HG03139 (cell line): ENCODE data around the gene NDUFB11.
"Not testable (repeated sequence)": the region's sequence is repeated elsewhere in the genome, so short reads cannot be mapped to it uniquely, and the experiment has no call there.

Experiments used
- ATAC-seq: cut with Tn5 transposase; IDR thresholded peaks from one replicate; pipeline ENCODE4 v1.9.1; 2021; ENCODE audit not compliant: unreplicated experiment

The NDUFB11 gene

DNA sequence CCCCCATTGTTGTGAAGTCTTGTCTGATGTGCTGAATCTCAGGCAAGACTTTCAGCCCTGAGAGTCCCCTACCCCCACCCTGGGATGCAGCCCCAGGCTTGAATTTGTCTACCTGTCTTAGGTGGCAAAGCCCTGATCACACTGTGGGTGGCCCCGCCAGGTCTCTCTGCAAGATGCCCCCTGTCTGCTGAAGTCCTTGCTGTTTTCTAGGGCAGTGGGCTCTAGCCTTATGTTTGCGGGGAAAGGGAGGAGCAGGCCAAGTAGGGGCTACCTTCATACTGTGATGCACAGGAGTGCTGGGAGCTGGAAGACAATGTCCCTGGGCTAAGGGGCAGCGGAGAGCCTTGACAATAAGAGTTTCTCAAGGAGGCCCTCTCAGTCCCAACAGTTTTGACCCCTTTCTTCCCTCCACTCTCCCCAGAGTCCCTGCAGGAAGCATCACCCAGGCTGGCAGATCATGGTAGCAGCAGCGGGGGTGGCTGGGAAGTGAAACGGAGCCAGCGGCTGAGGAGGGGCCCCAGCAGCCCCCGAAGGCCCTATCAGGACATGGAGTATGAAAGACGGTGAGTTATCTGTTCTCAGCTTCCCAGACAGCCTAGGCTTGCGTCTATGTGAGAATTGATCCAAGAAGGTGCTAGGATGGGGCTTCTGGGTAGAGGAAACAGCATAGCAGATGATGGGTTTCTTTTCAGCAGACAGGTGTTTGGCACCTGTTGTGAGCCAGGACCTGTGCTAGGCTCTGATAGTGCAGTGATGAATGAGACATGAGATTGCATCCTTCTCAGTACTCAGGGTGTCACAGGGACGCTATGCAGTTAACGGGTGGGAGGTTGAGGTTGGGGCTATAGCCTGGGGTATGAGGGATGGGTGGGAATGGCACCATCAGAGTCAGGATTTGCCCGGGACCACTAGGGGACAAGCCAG is 2.7 kb upstream of the NDUFB11 start:
- no peak for ATAC-seq

DNA sequence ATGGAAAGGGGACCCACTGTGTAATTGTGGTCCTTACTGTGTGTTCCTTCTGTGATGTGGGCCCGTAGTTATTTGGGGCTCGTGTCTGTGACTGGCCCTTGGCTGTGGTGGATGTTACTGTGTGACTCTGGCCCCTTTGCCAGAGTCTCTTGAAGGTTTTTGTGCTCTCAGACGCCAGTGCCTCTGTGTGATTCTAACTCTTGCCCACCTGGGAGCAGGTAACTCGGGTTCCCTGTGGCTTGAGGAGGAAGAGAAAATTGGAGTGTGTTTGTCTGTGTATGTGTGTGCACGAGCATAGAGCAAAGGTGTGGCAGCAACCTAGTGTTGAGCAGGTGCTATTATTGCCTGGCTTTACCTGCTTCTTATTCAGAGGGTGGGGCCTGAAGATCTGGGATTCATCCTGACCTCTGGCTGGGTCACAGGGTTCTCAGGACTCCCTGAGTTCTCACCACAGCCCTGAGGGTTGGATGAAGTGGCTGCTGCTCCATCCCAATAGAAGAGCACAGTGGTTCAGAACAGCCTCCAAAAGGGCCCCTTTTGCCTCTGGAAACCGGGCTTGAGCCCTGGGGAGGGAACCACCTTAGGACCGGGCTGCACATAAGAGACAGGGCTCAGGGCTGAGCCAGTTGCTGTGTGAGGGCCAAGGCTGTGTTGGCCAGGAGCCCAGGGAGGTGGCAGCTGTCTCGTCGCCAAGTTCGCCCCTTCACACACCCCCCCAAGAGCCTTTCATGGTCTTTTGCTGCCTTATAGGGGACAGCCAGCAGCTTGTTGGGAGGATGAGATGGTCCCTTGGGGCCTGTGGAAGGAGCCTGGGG is 1.8 kb upstream of the NDUFB11 start:
- ATAC-seq, result no peak

DNA sequence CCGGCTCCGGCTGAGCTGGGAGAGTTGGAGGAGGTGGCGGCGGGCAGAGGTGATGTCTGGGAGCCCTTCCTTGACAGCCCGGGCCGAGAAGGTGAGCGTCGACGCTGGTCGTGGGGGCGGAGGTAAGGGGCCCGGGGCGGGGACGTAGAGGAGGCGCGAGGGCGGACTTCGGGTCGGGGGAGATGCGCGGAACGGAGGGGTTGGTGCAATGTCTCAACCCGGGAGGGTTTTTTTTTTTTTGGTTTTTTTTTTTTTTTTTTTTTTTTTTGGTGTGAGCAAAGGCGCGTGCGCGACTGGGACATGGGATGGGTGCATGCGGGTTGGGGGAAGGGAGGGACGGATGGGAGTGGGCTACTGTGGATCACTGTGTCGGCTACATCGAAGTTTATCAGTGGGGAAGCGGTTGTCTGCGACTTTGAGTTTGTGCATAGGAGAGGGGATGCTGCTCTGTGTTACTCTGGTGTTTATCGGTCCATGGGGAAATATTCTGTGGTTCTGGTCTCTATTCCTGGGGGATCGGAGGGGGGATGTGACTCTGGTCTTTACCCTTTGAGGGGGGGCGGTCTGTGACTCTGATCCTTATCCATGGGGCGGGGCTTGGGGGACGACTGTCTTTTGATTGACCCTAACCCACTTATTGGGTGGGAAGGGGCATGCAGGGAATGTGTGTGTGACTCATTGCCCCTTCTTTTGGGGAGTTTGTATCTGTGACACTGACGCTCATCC is 1.1 kb upstream of the NDUFB11 start:
- ATAC-seq, result peak; percentile 12

- peak; percentile 18 for ATAC-seq
Measured at GRCh38 chrX:47143894-47144625, 442 bp downstream of the NDUFB11 start.

GRCh38 chrX:47138171-47138570 is 6.3 kb downstream of the NDUFB11 start:
- no peak for ATAC-seq

GRCh38 chrX:47135650-47136049 is 8.9 kb downstream of the NDUFB11 start:
- ATAC-seq, result not testable (repeated sequence)

DNA sequence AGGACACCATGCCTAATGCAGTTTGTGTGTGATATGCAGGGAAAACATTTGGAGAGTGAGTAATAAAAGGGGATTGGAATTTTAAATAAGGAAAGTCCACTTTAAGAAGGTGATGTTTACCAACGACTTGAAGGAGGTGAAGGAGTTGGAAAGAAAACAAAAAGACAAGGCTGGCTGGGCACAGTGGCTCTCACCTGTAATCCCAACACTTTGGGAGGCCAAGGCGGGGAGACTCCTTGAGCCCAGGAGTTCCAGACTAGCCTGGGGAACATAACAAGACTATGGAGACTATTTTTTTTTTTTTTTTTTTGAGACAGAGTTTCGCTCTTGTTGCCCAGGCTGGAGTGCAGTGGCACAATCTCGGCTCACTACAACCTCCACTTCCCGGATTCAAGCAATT is 11.0 kb downstream of the NDUFB11 start:
- no peak for ATAC-seq

- ATAC-seq, result no peak
Measured at GRCh38 chrX:47129899-47130358, 14.6 kb downstream of the NDUFB11 start.

DNA sequence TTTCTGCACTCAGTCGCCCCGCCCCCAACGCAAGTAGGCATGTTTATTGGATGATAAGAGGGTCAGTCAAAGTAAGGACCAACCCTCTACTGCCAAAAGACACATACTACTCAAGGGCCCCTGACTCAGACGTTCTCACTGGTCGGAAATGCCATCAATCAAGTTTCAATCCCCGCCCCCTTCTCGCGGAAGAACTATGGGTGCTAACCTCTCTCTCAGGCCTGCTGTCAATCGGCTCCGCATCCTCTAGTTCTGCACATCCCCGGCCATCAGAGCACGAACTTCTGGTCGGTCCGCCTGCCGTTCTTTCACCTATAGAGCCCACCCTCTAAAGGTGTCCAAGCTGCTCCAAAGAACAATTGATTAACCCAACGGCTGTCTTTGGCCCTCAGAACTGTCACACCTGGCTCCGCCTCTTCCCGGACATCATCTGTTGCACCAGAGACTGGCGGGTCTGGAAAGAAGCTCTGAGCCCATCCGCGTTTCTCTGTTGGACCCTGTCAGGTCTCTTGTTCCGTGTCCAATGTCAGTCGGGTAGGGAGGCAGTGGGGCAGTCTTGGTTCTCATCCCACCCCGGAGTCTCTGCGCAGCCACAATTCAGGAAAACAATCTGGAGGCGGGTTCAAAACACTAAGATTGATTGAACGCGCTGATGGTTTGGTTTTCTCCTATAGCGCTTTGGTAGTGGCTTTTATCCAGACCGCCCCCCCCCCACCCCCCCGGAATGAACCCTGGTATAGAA is 15.2 kb downstream of the NDUFB11 start:
- ATAC-seq, result peak; percentile 96

GRCh38 chrX:47124466-47124865 is 20.0 kb downstream of the NDUFB11 start:
- not testable (repeated sequence) for ATAC-seq

DNA sequence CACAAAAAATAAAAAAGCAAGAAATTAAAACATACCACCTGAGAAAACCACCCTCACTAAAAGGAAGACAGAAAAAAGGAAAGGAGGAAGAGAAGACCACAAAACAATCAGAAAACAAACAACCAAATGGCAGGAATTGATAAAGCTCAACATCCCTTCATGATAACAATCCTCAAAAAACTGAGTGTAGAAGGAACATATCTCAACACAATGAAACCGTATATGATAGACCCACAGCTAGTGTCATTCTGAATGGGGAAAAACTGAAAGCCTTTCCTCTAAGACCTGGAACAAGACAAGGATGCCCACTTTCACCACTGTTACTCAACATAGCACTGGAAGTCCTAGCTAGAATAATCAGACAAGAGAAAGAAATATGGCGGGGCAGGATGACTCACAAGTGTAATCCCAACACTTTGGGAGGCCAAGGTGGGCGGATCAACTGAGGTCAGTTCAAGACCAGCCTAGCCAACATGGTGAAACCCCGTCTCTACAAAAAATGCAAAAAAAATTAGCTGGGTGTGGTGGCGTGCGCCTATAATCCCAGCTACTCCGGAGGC is 27.9 kb downstream of the NDUFB11 start:
- not testable (repeated sequence) for ATAC-seq

DNA sequence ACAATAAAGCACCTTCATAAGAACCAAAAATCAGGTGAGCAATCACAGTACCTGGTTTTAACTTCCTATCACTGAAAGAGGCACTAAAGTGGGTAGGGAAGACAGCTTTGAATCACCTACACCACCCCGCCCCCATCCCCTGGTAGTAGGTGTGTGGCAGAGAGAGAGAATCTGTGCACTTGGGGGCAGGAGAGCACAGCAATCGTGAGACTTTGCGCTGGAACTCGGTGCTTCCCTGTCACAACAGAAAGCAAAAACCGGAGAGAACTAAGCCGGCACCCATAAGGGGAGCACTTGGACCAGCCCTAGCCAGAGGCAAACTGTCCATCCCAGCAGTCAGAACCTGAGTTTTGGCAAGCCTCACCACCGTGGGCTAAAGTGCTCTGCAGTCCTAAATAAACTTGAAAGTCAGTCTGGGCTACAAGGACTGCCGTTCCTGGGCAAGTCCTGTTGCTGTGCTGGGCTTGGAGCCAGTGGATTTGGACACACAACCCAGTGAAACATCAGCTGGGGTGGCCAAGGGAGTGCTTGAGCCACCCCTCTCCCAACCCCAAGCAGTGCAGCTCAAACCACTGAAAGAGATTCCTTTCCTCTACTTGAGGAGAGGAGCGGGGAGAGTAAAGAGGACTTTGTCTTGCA is 32.1 kb downstream of the NDUFB11 start:
- no peak for ATAC-seq

DNA sequence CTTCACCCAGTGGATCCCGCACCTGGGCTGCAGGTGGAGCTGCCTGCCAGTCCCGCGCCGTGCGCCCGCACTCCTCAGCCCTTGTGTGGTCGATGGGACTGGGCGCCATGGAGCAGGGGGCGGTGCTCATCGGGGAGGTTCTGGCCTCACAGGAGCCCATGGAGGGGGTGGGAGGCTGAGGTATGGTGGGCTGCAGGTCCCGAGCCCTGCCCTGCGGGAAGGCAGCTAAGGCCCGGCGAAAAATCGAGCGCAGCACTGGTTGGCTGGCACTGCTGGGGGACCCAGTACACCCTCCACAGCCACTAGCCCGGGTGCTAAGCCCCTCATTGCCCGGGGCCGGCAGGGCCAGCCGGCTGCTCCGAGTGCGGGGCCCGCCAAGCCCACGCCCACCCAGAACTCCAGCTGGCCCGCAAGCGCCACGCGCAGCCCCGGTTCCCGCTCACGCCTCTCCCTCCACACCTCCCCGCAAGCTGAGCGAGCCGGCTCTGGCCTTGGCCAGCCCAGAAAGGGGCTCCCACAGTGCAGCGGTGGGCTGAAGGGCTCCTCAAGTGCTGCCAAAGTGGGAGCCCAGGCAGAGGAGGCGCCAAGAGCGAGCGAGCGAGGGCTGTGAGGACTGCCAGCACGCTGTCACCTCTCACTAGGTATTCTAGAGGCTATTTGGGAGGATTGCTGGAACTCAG is 33.4 kb downstream of the NDUFB11 start:
- ATAC-seq, result not testable (repeated sequence)

- ATAC-seq, result no peak
Measured at GRCh38 chrX:47101206-47101605, 43.3 kb downstream of the NDUFB11 start.

DNA sequence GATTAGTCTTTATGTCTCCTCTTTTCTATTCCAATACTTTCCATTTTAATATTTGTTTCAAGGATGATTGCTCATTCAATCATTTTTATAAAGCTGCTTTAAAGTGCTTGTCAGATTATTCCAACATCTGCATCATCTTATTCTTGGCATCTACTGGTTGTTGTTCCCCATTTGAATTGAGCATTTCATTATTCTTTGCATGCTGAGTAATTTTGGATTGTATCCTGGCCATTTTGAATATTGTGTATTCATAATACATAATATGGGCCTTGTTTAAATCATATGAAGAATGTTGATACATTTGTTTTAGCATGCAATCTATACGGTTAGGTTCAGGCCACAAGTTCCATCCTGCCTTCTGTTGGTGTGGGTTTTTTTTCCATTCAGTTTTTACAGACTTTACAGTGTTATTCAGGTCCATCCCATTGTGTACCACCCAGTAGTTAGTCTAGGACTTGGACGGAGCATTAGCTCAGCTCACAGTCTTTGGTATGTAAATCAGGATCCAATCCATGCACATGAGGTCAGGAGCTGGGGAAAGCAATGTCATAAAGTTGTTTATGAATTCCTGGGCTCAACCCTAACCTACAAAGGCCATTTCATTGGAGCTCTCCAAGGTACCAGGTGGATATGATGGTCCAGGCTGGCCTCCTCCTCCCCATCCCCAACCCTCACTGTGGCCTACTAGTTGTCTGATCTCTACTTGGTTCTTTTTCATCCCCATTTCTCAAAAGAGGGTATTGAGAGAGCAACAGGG is 46.0 kb downstream of the NDUFB11 start:
- ATAC-seq, result no peak

DNA sequence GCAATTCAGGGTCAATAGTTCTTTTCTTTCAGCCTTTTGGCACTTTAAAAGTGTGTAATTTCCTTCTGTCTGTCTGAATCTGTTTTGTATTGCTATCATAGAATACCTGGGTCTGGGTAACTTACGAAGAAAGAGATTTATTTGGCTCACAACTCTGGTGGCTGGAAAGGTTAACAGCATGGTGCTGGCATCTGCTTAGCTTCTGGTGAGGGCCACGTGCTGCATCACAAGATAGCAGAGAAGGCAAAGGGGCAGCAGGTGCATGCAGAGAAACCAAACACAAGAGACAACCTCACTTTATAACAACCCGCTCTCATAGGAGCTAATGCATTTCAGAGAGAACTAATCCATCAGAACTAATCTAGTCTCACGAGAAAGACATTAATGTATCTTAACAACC is 47.5 kb downstream of the NDUFB11 start:
- no peak for ATAC-seq

GRCh38 chrX:47093860-47094259 is 50.6 kb downstream of the NDUFB11 start:
- ATAC-seq, result no peak

DNA sequence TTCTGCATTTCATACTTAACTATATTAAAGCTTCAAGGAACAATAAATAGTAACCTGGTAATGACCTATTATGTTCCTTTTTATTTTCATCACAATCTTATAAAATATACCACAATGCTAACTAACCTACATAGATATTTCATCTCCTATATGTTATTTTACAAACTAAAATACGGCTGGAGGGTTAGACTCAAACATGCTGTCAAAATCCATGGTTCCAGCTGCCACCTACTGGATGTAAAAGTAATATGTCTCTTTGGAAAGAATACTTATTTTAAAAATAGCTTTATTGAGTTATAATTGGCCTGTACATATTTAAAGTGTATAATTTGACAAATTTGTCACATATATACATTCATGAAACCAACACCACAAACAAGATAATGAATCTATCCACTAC is 51.3 kb downstream of the NDUFB11 start:
- ATAC-seq, result no peak
